Measurements from ENCODE around the gene EFHD2. TPM values are rescaled to one million over a fixed set of nuclear protein-coding genes. Genes with fewer than 3 reads are reported as not detected.
"Not testable (repeated sequence)": the region's sequence is repeated elsewhere in the genome, so short reads cannot be mapped to it uniquely, and the experiment has no call there.

The EFHD2 gene
- total RNA-seq, 1 donor from 2014 or later = 6.5 TPM

DNA sequence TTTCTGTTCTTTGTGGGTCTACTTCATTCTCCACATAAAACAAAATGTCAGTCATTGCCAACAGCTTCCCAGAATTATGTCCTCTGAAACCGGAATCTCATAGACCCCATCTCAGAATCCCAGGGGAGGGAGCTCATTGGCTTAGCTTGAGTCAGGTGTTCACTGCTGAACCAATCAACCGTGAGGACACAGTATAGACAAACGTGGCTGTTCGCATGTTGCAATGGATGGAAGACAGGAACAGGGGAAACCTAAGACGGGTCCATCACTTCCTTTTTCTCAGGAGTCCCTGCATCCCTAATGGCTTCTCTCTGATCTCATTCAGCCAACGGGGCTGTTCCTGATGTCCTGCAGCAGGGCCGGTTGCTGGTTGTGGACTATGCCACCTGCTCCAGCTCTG, 56.0 kb downstream of the EFHD2 start:
- no peaks in the 10 kb centered on the region for H3K9me3 Mint-ChIP-seq
- H2AFZ ChIP-seq (replicated peaks) = no peak overlapping the region
- no peaks in the 10 kb centered on the region for H4K20me1 ChIP-seq (ENCODE audit: low read depth)
- H3K79me2 ChIP-seq (ENCODE audit: low read depth) = no peaks in the 10 kb centered on the region
- H3K9ac ChIP-seq = no peak overlapping the region
- H3F3A ChIP-seq (ENCODE audit: low read depth) = no peaks in the 10 kb centered on the region
- H3K9me3 ChIP-seq (ENCODE audit: low read depth) = no peaks in the 10 kb centered on the region
- H3K27me3 ChIP-seq = no peaks in the 10 kb centered on the region
- peaks cover 10% of the 10 kb centered on the region for H3K4me1 Mint-ChIP-seq
- no peak for DNase-seq (ENCODE audit: low spot score)
- no peaks in the 10 kb centered on the region for H3K36me3 ChIP-seq
- H3K4me2 ChIP-seq = no peak overlapping the region
- no peak overlapping the region for H3K27ac ChIP-seq
- TF ChIP-seq EZH2 (IDR thresholded peaks at IDR 0.05) (no peak), EZH2phosphoT487 (IDR thresholded peaks at IDR 0.05) (no peak)
- TF ChIP-seq, protein P1, sequence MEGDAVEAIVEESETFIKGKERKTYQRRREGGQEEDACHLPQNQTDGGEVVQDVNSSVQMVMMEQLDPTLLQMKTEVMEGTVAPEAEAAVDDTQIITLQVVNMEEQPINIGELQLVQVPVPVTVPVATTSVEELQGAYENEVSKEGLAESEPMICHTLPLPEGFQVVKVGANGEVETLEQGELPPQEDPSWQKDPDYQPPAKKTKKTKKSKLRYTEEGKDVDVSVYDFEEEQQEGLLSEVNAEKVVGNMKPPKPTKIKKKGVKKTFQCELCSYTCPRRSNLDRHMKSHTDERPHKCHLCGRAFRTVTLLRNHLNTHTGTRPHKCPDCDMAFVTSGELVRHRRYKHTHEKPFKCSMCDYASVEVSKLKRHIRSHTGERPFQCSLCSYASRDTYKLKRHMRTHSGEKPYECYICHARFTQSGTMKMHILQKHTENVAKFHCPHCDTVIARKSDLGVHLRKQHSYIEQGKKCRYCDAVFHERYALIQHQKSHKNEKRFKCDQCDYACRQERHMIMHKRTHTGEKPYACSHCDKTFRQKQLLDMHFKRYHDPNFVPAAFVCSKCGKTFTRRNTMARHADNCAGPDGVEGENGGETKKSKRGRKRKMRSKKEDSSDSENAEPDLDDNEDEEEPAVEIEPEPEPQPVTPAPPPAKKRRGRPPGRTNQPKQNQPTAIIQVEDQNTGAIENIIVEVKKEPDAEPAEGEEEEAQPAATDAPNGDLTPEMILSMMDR (IDR thresholded peaks at IDR 0.05) = no peak
- H3K27me3 Mint-ChIP-seq (ENCODE audit: insufficient read depth, low read depth) = no peaks in the 10 kb centered on the region
- H3K27ac Mint-ChIP-seq = no peak overlapping the region
- H3K4me1 ChIP-seq = no peaks in the 10 kb centered on the region
- H3K4me3 Mint-ChIP-seq = no peak overlapping the region
- no peaks in the 10 kb centered on the region for H3K36me3 Mint-ChIP-seq
- H3K4me3 ChIP-seq = no peak overlapping the region

GRCh38 chr1:15466955-15467625, 57.4 kb downstream of the EFHD2 start:
- H3K4me2 ChIP-seq; H3K4me3 ChIP-seq; H3K27me3 ChIP-seq; H3K79me2 ChIP-seq (ENCODE audit: low read depth); H3K4me1 ChIP-seq; H3K4me1 Mint-ChIP-seq; H3K27ac Mint-ChIP-seq; H3K9me3 ChIP-seq (ENCODE audit: low read depth); H3K9ac ChIP-seq; DNase-seq (ENCODE audit: low spot score); H4K20me1 ChIP-seq (ENCODE audit: low read depth); H3K9me3 Mint-ChIP-seq; H3K36me3 ChIP-seq; H3K36me3 Mint-ChIP-seq; H3F3A ChIP-seq (ENCODE audit: low read depth); H3K27me3 Mint-ChIP-seq (ENCODE audit: insufficient read depth, low read depth); H3K27ac ChIP-seq; H2AFZ ChIP-seq (replicated peaks): not testable (repeated sequence)
- peak overlapping the region; percentile 64 for H3K4me3 Mint-ChIP-seq

DNA sequence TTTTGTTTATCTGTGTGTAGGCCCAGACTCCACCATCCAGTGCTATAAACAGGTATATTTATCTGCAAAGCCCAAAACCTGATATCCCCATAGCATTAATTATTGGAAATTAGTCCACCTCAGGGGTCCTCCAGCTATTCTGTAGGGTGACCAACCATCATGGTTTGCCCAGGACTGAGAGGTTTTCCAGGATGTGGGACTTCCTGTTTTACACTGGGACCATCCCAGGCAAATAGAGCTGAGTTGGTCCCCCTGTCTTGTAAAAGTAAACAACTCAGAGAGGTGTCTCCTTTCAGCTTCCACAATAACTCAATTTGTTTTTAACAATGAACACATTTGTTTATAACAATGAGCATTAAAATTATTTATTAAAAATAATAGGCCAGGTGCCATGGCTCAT, 58.5 kb downstream of the EFHD2 start:
- Mint-ChIP-seq H3K27ac (no peak overlapping the region), H3K36me3 (no peaks in the 10 kb centered on the region)

GRCh38 chr1:15469361-15469760, 59.7 kb downstream of the EFHD2 start:
- Histone ChIP-seq H3K27me3 (no peaks in the 10 kb centered on the region), H3K4me1 (no peaks in the 10 kb centered on the region), H3F3A (ENCODE audit: low read depth) (no peaks in the 10 kb centered on the region), H3K27ac (no peak overlapping the region), H3K36me3 (no peaks in the 10 kb centered on the region), H4K20me1 (ENCODE audit: low read depth) (no peaks in the 10 kb centered on the region), H3K9ac (no peak overlapping the region), H3K4me3 (no peak overlapping the region), H3K9me3 (ENCODE audit: low read depth) (no peaks in the 10 kb centered on the region), H3K79me2 (ENCODE audit: low read depth) (no peaks in the 10 kb centered on the region), H2AFZ (replicated peaks) (no peak overlapping the region), H3K4me2 (no peak overlapping the region)
- H3K27ac Mint-ChIP-seq = no peak overlapping the region
- peaks cover 3% of the 10 kb centered on the region for H3K4me1 Mint-ChIP-seq
- TF ChIP-seq EZH2 (IDR thresholded peaks at IDR 0.05) = no peak
- TF ChIP-seq, protein P1 (IDR thresholded peaks at IDR 0.05) = no peak
- TF ChIP-seq EZH2phosphoT487 (IDR thresholded peaks at IDR 0.05) = no peak
- peaks cover 2% of the 10 kb centered on the region for H3K27me3 Mint-ChIP-seq (ENCODE audit: insufficient read depth, low read depth)
- H3K4me3 Mint-ChIP-seq = no peak overlapping the region
- no peaks in the 10 kb centered on the region for H3K9me3 Mint-ChIP-seq
- DNase-seq (ENCODE audit: low spot score) = no peak
- no peaks in the 10 kb centered on the region for H3K36me3 Mint-ChIP-seq

More for the DNA sequence above, 58.5 kb downstream of the EFHD2 start:
- Histone ChIP-seq H4K20me1 (ENCODE audit: low read depth) (no peaks in the 10 kb centered on the region), H3F3A (ENCODE audit: low read depth) (no peaks in the 10 kb centered on the region), H3K36me3 (no peaks in the 10 kb centered on the region), H3K4me2 (no peak overlapping the region), H3K9me3 (ENCODE audit: low read depth) (no peaks in the 10 kb centered on the region), H3K9ac (no peak overlapping the region), H3K27ac (no peak overlapping the region), H3K79me2 (ENCODE audit: low read depth) (no peaks in the 10 kb centered on the region), H2AFZ (replicated peaks) (no peak overlapping the region), H3K27me3 (no peaks in the 10 kb centered on the region), H3K4me3 (no peak overlapping the region), H3K4me1 (no peaks in the 10 kb centered on the region)
- H3K27me3 Mint-ChIP-seq (ENCODE audit: insufficient read depth, low read depth) = peaks cover 2% of the 10 kb centered on the region
- no peak for DNase-seq (ENCODE audit: low spot score)
- peaks cover 7% of the 10 kb centered on the region for H3K4me1 Mint-ChIP-seq
- TF ChIP-seq EZH2 (IDR thresholded peaks at IDR 0.05) (no peak), EZH2phosphoT487 (IDR thresholded peaks at IDR 0.05) (no peak)
- TF ChIP-seq, protein P1 (IDR thresholded peaks at IDR 0.05) = no peak
- H3K9me3 Mint-ChIP-seq = no peaks in the 10 kb centered on the region
- no peak overlapping the region for H3K4me3 Mint-ChIP-seq

- not testable (repeated sequence) for H3K4me3 Mint-ChIP-seq; H4K20me1 ChIP-seq (ENCODE audit: low read depth); H2AFZ ChIP-seq (replicated peaks); H3K9ac ChIP-seq; H3K27me3 ChIP-seq; H3K36me3 Mint-ChIP-seq; H3K27ac Mint-ChIP-seq; H3K79me2 ChIP-seq (ENCODE audit: low read depth); H3K4me1 Mint-ChIP-seq; H3K9me3 Mint-ChIP-seq; DNase-seq (ENCODE audit: low spot score); H3F3A ChIP-seq (ENCODE audit: low read depth); H3K4me2 ChIP-seq; H3K27me3 Mint-ChIP-seq (ENCODE audit: insufficient read depth, low read depth); H3K4me1 ChIP-seq; H3K27ac ChIP-seq; H3K36me3 ChIP-seq; H3K4me3 ChIP-seq; H3K9me3 ChIP-seq (ENCODE audit: low read depth)
Measured at GRCh38 chr1:15469821-15470448, 60.2 kb downstream of the EFHD2 start.
